Activated B cell treated with CpG ODN at 0.5 μM for 24 hours (primary cell): Measurements from ENCODE around the gene MADD. TPM values are rescaled to one million over a fixed set of nuclear protein-coding genes. Genes with fewer than 3 reads are reported as not detected.

Experiments used
- ATAC-seq: fragments of 200-7000 bp; cut with Tn5 transposase; one replicate; pipeline ENCODE4 v1.10.0; 2021; ENCODE audit warnings: low read depth, mild to moderate bottlenecking, moderate library complexity
- CTCF ChIA-PET: fragments of 350-600 bp; sonication (Branson Sonifier 250); formaldehyde crosslinking; loops from one replicate; lab custom pipeline; 2021; ENCODE audit warnings: antibody characterized with exemption; lab: Charles Lee
- POLR2A ChIA-PET: fragments of 350-600 bp; sonication (Branson Sonifier 250); formaldehyde crosslinking; loops from one replicate; lab custom pipeline; 2021; ENCODE audit warnings: antibody characterized with exemption; lab: Charles Lee
- DNase-seq: peaks from one replicate; pipeline ENCODE4 v3.0.0; 2022
- H3K27ac Mint-ChIP-seq: one replicate; pipeline ENCODE4 v1.8.0; 2020; ENCODE audit warnings: mixed read lengths
- H3K27me3 Mint-ChIP-seq: one replicate; pipeline ENCODE4 v1.8.0; 2021; ENCODE audit warnings: mixed read lengths
- H3K36me3 Mint-ChIP-seq: one replicate; pipeline ENCODE4 v1.8.0; 2021; ENCODE audit warnings: low read depth, mixed read lengths
- H3K4me1 Mint-ChIP-seq: one replicate; pipeline ENCODE4 v1.8.0; 2021; ENCODE audit warnings: mixed read lengths
- H3K4me3 Mint-ChIP-seq: one replicate; pipeline ENCODE4 v1.8.0; 2020; ENCODE audit warnings: mild to moderate bottlenecking, mixed read lengths
- H3K9me3 Mint-ChIP-seq: one replicate; pipeline ENCODE4 v1.8.0; 2020; ENCODE audit warnings: mixed read lengths
- intact Hi-C: fragments of 100-400 bp; cut with micrococcal nuclease; formaldehyde crosslinking; loops from one replicate; pipeline ENCODE4 v1.15.1; 2024
- total RNA-seq: library from RNA; stranded (reverse); gene quantifications from 2 replicates; pipeline ENCODE4 v1.2.3, GENCODE V29; 2022
- TF ChIP-seq, protein P1 (sequence below): fragments of 200-600 bp; IDR thresholded peaks from one replicate; pipeline ENCODE4 v1.8.0; 2022; ENCODE audit warnings: antibody characterized with exemption, mild to moderate bottlenecking

The MADD gene
- total RNA-seq, 1 donor from 2014 or later: 86.9 TPM

DNA sequence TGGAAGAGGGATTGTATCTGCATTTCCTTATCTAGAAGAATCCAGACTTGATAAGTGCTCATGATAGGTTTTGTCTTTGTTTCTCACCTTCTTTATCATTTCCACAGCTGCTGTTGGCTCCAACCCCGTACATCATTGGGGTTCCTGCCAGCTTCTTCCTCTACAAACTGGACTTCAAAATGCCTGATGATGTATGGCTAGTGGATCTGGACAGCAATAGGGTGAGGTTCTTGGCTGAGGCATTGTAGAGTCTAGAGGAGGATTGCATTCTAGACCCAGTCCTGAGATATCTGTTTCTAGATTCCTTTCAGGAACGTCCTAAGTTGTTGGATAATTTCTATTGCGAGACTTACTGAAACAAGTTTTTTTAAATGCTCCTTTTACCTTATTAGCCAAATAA is 8.1 kb downstream of the MADD start:
- peaks cover 87% of the 10 kb centered on the region for H3K36me3 Mint-ChIP-seq
- H3K4me3 Mint-ChIP-seq: no peak overlapping the region
- POLR2A ChIA-PET: no interaction called here
- no peak for DNase-seq
- TF ChIP-seq, protein P1, sequence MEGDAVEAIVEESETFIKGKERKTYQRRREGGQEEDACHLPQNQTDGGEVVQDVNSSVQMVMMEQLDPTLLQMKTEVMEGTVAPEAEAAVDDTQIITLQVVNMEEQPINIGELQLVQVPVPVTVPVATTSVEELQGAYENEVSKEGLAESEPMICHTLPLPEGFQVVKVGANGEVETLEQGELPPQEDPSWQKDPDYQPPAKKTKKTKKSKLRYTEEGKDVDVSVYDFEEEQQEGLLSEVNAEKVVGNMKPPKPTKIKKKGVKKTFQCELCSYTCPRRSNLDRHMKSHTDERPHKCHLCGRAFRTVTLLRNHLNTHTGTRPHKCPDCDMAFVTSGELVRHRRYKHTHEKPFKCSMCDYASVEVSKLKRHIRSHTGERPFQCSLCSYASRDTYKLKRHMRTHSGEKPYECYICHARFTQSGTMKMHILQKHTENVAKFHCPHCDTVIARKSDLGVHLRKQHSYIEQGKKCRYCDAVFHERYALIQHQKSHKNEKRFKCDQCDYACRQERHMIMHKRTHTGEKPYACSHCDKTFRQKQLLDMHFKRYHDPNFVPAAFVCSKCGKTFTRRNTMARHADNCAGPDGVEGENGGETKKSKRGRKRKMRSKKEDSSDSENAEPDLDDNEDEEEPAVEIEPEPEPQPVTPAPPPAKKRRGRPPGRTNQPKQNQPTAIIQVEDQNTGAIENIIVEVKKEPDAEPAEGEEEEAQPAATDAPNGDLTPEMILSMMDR: no peak
- no peak overlapping the region for H3K27ac Mint-ChIP-seq
- no peak for ATAC-seq
- CTCF ChIA-PET: no interaction called here
- H3K27me3 Mint-ChIP-seq: no peaks in the 10 kb centered on the region
- H3K9me3 Mint-ChIP-seq: no peaks in the 10 kb centered on the region
- intact Hi-C loops: no loop called here
- peaks cover 6% of the 10 kb centered on the region for H3K4me1 Mint-ChIP-seq

DNA sequence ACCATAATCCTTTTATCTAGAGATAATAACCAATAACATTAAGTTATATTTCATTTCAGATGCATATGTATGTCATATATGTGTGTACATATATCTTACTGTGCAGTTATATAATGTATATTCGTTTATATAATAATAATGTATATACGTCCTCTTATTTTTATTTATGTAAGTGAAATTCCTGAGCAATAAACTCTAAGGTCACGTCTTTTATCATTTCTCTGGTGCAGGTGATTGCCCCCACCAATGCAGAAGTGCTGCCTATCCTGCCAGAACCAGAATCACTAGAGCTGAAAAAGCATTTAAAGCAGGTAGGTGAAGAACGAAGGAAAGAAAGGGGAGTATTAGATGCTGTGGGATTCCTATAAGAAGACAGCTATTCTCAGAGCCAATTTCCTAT is 8.8 kb downstream of the MADD start:
- TF ChIP-seq, protein P1: no peak
- no peaks in the 10 kb centered on the region for H3K27me3 Mint-ChIP-seq
- H3K4me1 Mint-ChIP-seq: peaks cover 2% of the 10 kb centered on the region
- no peaks in the 10 kb centered on the region for H3K9me3 Mint-ChIP-seq
- intact Hi-C loops: no loop called here
- CTCF ChIA-PET: no interaction called here
- H3K4me3 Mint-ChIP-seq: no peak overlapping the region
- ATAC-seq (no peak), DNase-seq (no peak)
- peaks cover 91% of the 10 kb centered on the region for H3K36me3 Mint-ChIP-seq
- POLR2A ChIA-PET: no interaction called here
- H3K27ac Mint-ChIP-seq: no peak overlapping the region

DNA sequence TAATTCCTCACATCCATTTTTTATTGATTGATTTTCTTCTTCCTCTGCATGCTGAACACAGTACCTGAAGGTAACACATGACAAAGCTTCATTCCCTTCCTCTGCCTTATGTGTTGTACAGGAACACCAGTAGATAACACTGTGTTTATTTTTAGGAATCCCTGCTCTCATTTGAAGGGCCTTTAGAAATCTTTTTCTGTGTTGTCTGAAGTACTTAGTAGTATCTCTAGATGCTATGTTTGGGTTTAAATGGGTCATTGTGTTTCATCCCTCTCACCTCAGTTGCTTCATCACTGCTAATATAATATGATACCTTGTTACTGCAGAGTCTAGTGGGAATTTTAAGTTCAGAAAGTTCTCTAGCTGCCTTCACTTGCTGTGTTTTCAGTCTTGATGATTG is 10.2 kb downstream of the MADD start:
- ChIA-PET CTCF (no interaction called here), POLR2A (interaction anchor here (0.8 kb wide), 1 partner anchor 26 kb away, joined by 3 read pairs; no protein-coding TSS in a partner anchor)
- no peak for ATAC-seq
- Mint-ChIP-seq H3K27me3 (no peaks in the 10 kb centered on the region), H3K36me3 (peaks cover 91% of the 10 kb centered on the region), H3K27ac (no peak overlapping the region), H3K9me3 (no peaks in the 10 kb centered on the region), H3K4me3 (no peak overlapping the region), H3K4me1 (no peaks in the 10 kb centered on the region)
- DNase-seq: no peak
- intact Hi-C loops: no loop called here
- TF ChIP-seq, protein P1: no peak

DNA sequence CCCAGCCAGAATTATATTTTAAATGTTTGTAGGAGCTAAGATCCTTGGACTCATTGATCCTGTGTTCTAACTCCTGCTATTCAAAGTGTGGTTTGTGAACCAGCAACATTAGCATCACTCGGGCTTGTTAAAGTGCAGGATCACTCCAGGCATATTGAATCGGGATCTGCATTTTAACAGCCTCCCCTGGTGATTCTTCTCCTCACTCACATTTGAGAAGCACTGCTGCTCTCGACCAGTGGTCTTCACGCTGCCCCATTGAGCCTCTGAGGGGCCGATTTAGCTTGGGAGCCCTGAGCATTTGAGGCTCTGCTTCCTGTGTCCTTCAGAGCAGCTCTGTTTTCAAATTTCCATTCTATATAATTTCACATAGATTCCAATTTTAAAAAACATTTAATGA is 10.9 kb downstream of the MADD start:
- DNase-seq: no peak
- Mint-ChIP-seq H3K9me3 (no peaks in the 10 kb centered on the region), H3K4me1 (no peaks in the 10 kb centered on the region), H3K27ac (no peak overlapping the region), H3K4me3 (no peak overlapping the region), H3K27me3 (no peaks in the 10 kb centered on the region), H3K36me3 (peaks cover 91% of the 10 kb centered on the region)
- TF ChIP-seq, protein P1: no peak
- intact Hi-C loops: no loop called here
- no peak for ATAC-seq
- ChIA-PET CTCF (no interaction called here), POLR2A (no interaction called here)

GRCh38 chr11:47282462-47282861 is 12.5 kb downstream of the MADD start:
- intact Hi-C loops: no loop called here
- CTCF ChIA-PET: no interaction called here
- DNase-seq: no peak

More at GRCh38 chr11:47282462-47282861, 12.5 kb downstream of the MADD start:
- H3K36me3 Mint-ChIP-seq: peaks cover 91% of the 10 kb centered on the region
- H3K9me3 Mint-ChIP-seq: no peaks in the 10 kb centered on the region
- H3K4me1 Mint-ChIP-seq: no peaks in the 10 kb centered on the region
- POLR2A ChIA-PET: no interaction called here
- H3K4me3 Mint-ChIP-seq: no peak overlapping the region
- no peaks in the 10 kb centered on the region for H3K27me3 Mint-ChIP-seq
- H3K27ac Mint-ChIP-seq: no peak overlapping the region
- no peak for ATAC-seq
- TF ChIP-seq, protein P1: no peak
